GM19025 (cell line): ENCODE measurements around the gene PSME1.

Experiments
- ATAC-seq: cut with Tn5 transposase; IDR thresholded peaks from one replicate; pipeline ENCODE4 v1.9.1; 2021; ENCODE audit warnings: mild to moderate bottlenecking, low read depth, moderate library complexity; ENCODE audit not compliant: unreplicated experiment

The PSME1 gene

DNA sequence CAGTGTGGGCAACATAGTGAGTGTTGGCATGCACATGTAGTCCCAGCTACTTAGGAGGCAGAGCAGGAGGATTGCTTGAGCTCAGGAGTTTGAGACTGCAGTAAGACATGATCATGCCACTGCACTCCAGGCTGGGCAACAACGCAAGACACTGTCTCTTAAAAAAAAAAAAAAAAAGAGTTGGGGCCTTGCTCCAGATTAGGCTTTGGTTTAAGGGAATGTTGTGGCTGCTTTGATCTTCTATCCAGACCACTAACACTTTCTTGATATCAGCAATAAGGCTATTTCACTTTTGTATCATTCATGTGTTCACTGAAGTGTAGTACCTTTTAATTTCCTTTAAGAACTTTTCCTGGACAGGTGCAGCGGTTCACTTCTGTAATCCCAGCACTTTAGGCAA, 8.3 kb upstream of the PSME1 start:
- ATAC-seq: no peak

DNA sequence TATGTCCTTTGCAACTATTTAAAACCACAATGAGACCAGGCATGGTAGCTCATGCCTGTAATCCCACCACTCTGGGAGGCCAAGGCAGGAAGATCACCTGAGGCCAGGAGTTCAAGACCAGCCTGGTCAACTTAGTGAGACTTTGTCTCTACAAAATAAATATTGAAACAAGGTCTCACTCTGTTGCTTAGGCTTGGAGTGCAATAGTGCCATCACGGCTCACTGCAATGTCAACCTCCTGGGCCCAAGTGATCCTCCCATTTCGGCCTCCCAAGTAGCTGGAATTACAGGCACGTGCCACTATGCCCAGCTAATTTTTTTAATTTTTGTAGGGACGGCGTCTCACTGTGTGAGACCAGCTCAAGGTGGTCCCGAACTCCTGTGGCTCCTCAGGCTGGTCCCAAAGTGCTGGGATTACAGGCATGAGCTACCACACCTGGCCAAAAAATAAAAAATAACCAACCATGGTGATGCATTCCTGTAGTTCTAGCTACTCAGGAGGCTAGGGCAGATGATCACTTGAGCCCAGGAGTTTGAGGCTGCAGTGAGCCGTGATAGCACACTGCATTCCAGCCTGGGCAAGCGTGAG, 6.5 kb upstream of the PSME1 start:
- ATAC-seq: no peak

DNA sequence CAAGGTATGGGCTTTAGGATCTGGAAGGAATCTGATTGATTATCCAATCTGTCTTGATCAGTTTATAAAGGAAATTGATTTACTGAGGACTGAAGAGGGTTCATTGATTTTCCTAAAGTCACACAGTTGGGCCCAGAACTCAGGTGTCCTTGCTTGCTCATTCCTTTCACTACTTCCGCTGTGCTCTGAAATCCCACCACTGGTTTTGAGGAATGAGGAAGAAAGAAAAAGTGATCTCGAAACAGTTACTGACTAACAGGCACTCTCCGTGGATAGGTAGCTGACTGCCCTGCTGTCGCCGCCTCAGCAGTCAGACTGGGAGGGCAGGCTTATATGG, 5.6 kb upstream of the PSME1 start, which contains the start of gene FITM1:
Gene FITM1 (plus strand): TSS at position 280 of the 337 bp plus-strand sequence. CDS start 905 bp downstream, outside the sequence.
- ATAC-seq: no peak

DNA sequence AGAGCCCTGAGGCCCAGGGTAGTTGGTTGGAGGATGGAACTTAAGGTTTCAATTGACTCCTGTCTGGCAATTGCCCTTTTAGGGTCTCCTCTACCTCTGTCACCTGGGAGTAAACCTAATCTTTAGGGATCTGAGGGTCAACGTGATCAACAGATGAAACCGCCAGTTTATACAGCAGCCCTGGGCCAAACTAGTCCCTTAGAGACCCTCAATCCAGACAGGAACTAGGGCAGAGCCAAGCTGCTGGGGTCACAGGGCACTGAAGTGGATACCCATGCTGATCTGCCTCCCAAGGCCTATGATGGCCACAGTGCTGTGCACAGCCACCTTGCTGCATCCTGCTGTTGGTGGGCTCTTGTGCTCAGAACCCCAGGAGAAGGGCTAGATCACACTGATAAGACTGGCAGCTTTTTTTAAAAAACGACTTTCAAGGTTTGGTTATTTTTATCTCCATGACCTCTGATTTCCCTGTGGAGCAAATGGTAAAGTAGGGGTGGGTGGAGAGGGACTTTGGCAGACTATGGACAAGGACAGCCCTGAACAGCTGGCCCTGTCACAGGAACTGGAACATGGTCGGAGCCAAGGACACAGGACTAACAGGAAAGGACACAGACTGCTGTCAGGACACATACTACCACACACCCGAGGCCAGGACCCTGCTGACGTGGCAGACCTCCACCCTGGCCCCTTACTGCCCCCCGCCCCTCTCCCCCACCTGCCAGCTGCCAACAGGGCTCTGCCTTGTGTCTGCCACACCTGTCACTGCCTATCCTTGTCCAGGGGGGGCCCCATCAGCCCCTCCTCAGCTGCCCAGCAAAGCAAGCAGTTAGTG, 5.1 kb upstream of the PSME1 start:
- no peak for ATAC-seq

DNA sequence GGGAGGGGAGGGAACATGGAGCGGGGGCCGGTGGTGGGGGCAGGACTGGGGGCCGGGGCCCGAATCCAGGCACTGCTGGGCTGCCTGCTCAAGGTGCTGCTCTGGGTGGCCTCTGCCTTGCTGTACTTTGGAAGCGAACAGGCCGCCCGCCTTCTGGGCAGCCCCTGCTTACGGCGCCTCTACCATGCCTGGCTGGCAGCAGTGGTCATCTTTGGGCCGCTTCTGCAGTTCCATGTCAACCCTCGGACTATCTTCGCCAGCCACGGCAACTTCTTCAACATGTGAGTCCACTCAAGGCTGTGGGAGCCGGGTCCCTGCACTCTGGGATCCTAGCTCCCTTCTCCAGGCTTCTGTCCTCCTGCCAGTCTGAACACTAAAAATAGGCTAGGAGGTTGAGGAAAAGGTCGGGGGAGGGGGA, 4.4 kb upstream of the PSME1 start:
- ATAC-seq: no peak

DNA sequence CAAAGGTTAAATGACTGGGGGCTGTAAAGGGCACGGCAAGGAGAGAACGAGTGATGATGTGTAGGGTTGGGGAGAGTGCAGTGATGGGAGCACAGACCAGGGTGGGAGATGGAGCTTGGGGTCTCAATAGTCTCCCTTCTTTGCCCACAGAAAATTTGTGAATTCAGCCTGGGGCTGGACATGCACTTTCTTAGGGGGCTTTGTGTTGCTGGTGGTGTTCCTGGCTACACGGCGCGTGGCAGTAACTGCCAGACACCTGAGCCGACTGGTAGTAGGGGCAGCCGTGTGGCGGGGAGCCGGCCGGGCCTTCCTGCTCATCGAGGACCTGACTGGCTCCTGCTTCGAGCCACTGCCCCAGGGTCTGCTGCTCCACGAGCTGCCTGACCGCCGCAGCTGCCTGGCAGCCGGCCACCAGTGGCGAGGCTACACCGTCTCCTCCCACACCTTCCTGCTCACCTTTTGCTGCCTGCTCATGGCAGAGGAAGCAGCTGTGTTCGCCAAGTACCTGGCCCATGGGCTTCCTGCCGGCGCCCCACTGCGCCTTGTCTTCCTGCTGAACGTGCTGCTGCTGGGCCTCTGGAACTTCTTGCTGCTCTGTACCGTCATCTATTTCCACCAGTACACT, 3.8 kb upstream of the PSME1 start:
- ATAC-seq: no peak

DNA sequence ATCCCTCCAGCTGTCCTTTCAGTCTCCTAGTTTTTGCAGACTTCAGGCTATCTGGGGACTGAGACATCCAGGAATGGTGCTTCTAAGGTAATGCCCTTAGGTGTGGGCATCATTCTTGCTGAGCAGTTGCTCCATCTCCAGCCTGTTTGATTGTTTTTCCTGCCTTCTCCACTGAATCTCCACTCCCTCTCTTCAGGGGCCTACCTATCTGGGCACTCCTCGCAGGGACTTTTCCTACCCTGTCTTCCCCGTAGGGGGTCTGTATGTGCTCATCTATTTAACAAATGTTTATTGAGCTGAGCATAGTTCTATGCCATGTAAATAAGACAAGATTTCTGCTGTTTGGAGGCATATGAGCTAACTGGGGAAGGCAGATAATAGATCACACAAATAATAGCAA, 3.0 kb upstream of the PSME1 start:
- no peak for ATAC-seq

DNA sequence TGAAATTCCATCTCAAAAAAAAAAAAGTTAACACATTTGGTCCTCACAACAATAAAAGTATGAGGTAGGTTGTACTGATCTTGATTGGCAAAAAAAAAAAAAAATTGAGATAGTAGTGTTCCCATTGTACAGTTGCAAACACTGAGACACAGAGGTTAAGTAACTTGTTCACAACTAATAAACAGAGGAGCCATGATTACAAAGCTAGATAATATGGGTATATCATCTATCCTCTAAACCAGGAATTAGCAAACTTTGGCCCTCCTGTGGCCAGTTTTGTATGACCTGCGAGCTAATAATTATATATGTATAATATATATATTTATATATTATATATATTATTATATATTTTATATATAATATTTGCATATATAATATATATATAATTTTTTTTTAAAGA, 2.3 kb upstream of the PSME1 start:
- no peak for ATAC-seq

DNA sequence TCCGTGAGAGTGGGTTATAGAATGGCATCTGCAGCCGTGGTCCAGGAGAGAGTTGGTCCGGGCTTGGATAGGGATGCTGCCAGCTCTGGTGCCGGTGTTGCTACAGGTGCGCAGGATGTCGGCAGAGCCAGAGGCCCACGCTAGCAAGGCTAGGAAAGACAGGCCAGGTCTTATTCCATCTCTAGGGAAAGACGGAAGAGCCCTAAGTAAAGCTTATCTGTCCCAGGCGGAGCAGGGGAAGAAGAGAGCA, 485 bp upstream of the PSME1 start:
- peak; percentile 2 for ATAC-seq

DNA sequence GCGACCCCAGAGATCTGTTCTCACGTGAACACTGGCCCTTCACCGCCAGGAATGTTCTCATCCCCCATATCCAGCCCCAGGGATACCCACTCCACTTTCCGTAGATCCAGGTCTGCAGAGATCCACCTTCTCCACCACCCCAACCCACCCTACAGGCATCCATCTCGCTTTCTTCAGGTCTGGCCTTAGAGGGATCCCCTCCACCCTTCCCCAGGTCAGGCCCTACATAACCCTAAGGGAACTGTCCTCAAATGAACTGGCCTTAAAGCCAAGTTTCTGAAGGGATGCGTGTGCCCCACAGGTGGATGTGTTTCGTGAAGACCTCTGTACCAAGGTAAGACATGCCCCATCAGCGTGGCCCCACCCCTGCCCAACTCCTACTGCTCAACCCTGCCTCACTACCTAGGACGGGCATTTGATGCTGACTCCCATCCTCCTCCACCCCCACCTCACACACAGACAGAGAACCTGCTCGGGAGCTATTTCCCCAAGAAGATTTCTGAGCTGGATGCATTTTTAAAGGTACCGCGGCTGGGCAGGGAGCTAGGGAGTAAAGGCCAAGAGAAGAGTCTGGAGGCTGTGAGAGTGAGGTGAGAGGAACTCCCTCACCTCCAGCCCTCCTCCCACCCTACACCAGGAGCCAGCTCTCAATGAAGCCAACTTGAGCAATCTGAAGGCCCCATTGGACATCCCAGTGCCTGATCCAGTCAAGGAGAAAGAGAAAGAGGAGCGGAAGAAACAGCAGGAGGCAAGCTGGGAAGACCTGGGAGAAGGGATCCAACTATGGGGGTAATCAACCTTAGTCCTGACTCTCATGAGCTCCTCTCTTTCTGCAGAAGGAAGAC, 912 bp downstream of the PSME1 start:
- no peak for ATAC-seq

DNA sequence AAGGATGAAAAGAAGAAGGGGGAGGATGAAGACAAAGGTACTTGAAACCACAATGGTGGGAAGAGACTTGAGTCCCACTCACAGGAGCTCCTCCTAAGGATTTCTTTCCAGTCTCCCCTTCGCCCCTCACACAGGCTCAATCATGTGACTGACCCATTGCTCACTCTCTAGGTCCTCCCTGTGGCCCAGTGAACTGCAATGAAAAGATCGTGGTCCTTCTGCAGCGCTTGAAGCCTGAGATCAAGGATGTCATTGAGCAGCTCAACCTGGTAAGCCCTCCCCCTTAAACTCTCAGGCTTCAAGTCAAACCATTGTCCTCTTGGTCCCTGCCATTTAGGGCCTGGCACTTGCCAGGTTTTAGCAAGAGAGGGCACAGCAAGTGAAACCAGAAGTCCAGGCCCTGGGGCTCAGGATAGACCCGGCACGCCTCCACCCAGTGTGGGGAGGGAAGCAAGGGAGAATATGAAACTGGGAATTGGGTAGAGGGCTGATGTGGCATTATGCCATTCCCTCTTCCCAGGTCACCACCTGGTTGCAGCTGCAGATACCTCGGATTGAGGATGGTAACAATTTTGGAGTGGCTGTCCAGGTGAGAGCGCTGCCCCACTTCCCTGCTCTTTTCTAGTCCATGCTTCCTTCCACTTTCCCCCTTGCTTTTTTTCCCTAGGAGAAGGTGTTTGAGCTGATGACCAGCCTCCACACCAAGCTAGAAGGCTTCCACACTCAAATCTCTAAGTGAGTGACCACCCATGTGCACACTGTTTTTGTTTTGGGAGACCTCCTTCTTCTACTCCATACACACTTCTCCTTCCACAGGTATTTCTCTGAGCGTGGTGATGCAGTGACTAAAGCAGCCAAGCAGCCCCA, 1.8 kb downstream of the PSME1 start:
- ATAC-seq: no peak

DNA sequence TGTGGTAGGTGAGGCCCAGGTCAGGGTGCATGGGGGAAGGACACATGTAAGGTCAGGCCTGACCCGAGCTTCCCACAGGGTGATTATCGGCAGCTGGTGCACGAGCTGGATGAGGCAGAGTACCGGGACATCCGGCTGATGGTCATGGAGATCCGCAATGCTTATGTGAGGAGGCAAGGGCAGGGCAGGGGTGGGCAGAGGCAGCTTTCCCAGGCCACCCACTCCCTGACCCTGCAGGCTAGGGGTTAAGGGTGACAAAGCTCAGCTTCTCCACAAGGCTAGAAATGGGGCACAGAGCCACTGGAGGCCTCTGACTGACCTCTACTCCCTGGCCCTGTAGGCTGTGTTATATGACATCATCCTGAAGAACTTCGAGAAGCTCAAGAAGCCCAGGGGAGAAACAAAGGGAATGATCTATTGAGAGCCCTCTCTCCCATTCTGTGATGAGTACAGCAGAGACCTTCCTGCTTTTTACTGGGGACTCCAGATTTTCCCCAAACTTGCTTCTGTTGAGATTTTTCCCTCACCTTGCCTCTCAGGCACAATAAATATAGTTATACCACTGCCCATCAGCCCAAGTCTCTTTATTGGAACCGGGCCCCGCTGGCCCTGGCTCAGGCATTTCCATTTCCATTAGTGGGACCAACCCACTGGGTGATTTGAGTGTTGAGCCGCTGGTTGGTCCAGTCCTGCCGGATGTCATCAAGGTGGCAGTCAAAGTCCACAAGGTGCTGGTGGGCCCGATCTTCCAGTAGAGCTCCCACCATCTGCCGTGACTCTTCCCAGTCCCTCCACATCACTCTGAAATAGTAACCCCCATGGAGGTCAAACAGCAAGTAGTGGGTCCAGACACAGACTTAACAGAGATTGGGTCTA, 2.6 kb downstream of the PSME1 start:
- no peak for ATAC-seq

DNA sequence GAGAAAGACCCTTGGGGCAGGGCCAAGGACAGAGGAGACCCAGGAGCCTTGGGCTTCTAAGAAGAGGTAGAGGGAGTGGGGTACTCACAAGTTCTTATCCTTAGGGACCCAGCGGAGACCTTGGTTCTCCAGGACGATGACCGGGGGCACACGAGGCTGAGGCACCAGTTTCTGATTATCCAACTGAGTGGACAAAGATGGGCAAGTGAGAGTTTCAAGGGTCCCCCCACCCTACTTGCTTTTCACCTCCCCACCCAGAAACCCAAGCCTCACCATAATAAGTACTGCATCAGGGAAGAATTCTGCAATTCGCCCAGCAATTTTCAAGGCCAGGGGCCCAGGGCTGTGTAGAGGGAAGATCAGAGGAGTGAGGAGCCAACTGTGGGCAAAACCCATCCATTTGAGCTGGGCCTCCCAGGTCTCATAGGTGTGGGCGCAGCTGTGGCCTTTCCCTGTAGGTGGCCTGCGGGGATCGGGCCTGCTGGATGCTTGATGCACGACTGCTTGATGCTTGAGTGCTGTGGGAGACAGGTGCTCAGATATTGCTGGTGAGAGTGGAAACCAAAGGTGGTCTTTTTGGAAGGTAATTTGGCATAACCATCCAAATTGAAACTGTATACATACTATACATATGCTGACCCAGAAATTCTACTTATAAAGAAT, 3.4 kb downstream of the PSME1 start:
- no peak for ATAC-seq

DNA sequence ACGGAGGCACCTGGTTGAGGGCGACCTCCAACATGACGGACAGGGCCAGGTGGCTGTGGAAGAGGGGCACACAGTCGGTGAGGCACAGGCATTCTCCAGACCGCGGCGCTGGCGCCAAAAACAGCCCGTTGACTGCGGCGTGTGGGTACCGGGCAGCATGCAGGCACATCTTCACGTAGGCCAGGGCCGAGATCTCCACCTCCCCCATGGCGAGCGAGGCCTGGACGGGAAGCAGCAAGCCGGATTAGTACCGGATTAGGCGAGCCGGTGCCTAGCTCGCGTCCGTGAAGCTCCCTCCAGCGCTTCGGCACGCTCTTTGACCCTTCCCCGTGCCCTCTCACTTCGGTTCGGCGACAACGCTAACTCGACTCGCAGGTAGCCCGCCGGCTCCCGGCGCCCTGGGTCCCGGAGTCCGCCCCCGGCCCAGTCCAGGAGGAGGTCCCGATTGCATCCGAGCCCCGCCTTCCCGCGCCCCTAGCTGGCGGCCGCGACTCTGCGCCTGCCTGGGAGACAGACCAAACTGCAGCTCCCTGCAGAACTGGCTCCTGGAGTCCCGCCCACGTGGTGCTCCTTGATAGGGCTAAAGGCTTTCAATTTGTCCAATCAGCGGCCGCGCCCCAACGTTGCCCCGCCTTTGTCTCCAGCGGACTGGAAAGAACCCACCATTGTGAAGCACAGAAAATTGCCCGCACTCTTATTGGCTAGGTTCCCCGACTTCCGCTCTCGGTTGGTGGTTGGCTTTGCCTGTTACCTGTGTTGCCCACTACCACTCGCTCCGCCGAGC, 5.3 kb downstream of the PSME1 start, which contains the start of gene EMC9:
Gene EMC9 (minus strand): TSS at position 495 of the 784 bp plus-strand sequence. CDS start 287 bp downstream, at position 208.
- ATAC-seq: peak; percentile 90

DNA sequence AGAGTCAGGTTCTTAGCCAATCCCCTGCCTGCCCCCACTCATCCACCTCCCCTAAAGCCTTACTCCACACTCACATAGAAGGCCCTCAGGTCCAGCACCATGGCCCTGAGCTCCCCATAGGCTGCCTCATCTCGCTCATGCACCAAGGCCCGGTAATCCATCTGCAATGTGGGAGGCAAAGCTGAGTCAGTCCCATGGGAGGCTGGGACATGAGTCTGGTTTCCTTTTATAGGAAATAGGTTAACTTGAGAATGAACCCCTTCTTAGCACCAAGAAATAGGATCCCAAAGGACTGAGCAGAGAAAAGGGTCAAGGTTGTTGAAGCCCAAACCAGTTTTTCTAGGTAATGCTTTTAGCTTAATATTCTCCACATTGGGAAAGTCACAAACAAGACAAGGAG, 7.5 kb downstream of the PSME1 start:
- ATAC-seq: no peak

DNA sequence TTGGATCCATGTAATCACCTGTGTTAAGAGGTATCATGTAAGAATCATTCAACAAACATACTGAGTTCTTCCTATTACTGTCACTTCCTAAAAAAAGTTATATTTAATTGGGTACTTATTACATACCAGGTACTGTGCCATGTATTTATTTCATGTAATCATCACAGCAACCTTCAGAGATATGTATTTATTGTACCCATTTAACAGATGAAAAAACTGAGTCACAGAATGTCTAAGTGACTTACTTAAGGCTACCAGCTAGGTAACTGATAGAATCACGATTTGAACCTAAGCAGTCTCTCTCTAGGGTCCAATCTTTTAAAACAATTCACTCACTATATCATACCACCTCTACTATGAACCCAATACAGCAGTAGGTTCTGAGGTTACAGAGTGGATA, 8.5 kb downstream of the PSME1 start:
- ATAC-seq: no peak

DNA sequence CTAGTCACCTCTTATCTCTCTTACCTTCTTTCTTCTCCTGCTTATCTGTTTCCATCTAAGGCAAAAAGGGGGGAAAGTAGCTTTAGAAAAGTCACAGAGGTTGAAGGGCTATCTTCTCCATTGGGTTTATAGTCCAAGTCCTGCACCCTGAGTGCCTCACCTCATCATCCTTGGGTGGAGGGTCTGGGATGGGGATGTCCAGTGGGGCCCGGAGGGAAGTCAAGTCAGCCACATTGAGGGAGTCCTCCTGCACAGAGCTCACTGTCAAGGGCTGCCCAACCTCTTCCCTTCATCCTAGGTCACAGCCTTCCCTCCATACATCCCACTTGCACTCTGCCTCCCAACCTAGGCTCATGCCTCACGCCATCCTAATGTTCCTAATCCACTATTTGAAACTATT, 9.2 kb downstream of the PSME1 start:
- no peak for ATAC-seq
